ENCODE data around the gene PURA.

Gene PURA

DNA sequence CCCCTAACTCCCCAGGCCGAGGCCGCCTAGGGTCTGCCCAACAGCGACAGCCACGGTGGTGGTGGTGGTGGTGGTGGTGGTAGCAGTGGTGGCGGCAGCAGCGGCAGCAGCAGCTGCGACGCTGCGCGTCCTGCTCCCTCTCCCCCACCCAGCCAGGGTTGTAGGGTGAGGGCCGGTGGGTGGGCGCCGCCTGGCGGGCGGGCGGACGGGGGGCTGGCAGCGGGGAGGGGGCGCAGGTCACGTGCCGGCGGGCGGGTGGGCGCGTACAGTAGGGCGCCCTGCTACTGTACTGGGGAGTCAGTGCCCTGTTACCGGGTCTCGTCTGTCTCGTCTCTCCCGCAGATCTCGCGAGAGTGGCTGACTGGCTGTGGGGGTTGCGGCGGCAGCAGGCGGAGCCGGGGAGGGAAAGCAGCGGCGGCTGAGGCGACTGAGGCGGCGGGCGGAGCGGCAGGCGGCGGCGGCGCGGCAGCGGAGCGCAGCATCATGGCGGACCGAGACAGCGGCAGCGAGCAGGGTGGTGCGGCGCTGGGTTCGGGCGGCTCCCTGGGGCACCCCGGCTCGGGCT lies at the start of gene PURA:
TSS of gene PURA (plus strand) at position 411 of the 565 bp plus-strand sequence. CDS start at position 484, 73 bp downstream.
- DNase-seq (ENCODE audit: low read depth) = peak; percentile 76

DNA sequence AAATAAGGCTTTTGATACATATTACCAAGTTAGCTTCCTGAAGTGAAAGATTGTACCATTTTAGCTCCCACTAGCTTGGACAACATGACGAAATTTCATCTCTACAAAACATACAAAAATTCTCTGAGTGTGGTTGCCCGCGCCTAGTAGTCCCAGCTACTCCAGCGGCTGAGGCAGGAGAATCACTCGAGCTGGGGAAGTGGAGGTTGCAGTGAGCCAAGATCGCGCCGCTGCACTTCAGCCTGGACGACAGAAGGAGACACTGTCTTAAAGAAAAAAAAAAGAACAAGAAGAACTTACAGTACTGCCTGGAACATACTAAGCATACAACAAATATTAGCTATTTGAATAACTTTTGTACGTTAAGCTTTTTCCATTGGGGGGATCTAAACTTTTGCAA lies 41.1 kb upstream of the PURA start:
- no peak for DNase-seq (ENCODE audit: low read depth)

DNA sequence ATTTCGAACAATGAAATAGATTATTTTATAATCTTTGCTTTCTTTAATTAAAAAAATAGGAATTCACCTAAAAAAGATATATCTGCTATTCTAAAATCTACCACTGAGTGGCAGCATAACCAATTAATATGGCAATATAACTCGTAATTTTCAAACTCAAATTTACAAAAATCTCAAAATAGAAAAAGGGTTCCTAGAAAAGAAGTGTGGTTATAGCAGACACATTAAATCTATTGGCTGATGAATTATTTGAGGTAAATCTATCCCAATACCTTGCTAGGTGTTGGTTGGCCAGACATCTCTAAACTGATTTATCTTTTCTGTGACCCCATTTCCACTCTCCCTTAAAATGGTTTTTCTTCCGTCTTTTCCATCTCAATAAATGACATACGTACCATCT lies 40.6 kb upstream of the PURA start:
- peak; percentile 10 for DNase-seq (ENCODE audit: low read depth)

DNA sequence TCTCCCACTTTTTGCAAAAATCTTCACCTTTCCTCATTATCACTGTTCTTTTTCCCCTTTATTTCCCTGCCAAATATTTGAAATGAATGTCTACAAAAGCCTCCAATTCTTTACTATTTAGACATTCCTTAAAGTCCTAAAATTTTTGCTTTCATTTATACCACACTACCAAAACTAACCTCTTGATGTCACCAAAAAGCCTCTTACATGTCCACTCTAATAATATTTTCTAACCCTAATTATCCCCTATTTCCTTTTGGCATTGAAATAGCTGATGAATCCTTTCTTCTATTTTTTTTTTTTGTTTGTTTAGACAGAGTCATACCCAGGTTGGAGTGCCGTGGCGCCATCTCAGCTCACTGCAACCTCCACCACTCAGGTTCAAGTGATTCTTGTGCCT lies 38.5 kb upstream of the PURA start:
- DNase-seq (ENCODE audit: low read depth) = peak; percentile 8

DNA sequence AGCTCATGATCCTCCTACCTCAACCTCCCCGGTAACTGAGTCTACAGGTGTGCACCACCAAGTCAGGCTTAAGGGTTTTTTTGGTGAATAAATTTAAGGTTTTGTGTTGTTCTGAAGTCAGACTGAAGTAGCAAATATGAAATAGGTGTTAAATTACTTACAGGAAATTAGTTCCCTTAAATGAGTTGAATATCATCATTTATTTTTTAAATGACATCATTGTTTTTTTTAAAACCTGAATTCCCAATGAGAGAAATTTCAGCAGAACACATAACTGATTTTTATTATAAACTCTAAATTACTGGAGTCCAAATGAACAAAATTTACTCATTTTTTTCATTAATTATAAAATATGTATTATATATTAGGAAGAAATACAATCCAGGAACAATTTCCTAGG lies 37.8 kb upstream of the PURA start:
- no peak for DNase-seq (ENCODE audit: low read depth)

DNA sequence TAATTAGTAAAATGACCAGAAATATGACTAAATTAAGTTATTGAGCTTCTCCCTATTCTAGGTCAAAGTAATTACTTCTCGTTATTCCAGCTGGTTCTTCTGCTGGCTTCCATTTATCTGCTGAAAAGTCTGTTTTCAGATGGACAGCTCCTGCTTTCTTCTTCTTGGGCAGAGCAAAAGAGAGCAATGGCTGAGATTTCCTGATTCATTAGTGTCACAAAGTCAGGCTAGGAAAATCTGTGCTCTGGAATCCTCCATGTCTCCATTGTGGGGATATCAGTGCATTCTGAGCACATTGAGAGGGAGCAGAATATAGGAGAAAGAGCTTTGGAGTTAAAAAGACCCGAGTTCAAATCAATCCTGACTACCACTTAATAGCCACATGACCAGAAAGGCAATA lies 37.1 kb upstream of the PURA start:
- DNase-seq (ENCODE audit: low read depth) = no peak

DNA sequence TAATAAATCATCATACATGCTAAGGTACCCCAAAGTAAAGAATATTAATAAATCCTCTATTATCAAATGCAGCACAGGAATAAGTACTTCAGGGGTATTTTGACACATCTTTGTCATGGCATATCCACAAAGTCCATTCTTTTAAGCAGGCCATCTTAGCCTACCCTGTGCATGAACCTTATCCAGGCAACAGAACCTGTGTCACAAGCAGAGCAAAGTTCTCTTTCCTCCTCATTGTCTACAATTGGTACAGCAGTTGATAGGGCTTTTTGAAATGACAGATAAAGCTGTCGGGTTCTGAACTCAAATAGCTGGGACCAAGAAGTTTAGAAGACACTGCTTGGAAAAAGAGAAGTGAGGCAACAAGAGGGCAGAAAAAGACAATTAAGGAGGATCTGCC lies 30.8 kb upstream of the PURA start:
- no peak for DNase-seq (ENCODE audit: low read depth)

DNA sequence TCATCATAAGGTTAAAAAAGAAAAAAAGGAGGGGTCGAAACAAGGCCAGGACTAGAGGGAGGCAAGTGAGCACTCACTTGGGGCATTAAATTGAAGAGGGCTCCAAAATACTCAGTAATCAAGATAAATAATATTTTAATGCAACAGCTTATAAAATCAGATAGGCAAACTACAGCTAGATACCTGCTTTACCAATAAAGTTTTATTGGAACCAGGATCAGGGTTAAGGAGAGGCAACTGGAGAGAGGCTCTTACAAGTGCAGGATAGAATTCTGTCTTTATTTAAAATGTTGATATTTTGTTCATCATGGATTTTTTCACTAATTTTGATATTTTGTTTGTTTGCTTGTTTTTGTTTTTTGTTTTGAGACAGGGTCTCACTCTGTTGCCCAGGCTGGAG lies 30.3 kb upstream of the PURA start:
- no peak for DNase-seq (ENCODE audit: low read depth)

DNA sequence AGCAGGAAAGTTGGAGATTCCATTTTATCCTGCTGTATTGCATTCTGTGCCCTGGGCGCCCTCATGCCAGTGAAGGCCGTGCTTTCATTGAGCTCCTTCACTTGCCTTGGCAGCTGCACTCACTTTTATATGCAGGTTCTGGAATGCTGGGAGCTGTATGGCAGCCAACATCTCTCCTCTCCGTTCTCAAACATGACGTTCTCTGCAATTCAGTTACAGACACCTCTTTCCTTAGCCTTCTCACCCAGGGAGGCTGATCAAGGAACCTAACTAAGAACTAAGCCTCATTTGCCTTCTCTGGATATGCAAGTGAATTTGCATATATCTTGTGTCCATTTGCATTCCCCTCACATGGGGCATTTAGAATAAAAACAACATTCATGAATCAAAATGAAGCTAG lies 29.4 kb upstream of the PURA start:
- no peak for DNase-seq (ENCODE audit: low read depth)

DNA sequence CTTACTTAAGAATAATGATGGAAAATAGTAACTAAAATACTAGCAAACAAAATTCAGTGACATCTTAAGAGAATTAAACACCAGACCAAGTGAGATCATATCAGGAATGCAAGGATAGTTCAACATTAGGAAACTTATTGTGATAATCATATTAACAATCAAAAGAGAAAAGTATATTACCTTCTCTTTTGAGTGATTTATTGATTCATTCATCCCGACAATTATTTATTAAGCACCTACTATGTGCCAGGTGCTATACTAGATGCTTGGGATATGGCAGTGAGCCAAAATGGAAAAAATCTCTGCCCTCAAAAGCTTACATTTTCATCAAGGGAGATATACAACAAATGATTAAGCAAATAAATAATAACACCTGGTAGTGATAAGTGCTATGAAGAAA lies 23.7 kb upstream of the PURA start:
- no peak for DNase-seq (ENCODE audit: low read depth)

DNA sequence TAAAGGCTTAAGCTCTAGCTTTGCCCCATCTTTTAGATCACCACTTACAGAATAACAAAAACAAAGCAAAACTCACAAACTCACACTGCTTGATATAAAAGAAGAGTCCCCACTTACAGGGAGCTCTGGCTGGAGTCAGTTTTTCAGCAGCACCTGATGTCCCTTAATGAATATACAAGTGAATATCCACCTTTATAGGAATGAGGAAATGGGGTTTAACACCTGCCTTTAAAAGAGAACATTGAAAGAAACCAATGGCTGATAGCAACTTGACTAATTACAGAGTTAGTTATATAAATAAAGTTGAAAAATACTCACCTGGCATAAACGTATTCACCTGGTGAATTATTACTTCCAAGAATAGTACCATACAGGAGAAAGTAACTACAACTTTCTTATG lies 20.7 kb upstream of the PURA start:
- DNase-seq (ENCODE audit: low read depth) = no peak

DNA sequence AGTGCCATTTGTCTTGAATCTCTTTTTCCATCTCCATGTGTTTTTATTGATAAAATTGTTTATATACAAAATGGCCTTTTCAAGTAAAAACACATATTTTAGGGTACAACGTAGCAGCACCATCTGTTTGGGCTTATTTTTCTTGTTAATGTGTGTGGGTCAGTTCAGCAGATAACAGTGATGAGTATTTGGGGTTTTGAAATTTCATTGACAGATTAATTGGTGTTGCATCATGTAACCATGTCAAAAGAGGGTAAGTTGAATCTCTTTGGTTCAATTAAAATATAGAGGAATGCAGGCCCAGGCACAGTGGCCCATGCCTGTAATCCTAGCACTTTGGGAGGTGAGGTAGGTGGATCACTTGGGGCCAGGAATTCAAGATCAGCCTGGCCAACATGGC lies 20.0 kb upstream of the PURA start:
- no peak for DNase-seq (ENCODE audit: low read depth)

DNA sequence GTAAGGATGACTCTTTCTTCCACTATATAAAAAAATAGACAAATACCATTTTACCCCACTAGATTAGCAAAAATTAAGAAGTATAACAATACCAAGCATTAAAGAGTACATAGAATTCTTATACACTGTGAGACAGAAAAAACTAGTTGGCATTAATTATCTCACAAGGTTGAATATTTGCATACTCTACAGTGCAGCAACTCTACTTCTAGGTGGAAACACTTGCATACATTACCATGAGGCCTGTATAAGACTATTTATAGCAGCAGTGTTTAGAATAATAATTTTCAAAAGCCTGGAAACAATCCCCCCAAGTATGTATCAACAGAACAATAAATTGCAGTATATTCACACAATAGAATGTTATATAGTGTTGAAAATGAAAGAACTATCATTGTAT lies 19.0 kb upstream of the PURA start:
- DNase-seq (ENCODE audit: low read depth) = no peak

DNA sequence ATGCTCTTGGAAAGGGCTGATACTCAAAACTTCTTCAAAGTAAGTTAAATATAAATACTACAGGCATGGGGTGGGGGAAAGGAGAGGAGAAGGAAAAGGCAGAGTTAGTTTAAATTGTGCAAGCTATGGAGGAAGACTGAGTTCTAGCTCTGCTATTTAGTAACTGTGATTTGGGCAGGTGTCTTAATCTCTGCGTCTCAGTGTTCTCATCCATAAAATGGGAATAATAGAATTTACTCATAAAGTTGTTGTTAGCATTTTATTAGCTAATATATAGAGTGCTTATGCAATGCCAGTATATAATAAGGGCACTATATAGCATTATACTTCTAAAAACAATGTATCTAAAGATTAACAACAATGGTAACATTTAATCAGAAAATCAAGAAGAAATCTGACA lies 12.7 kb upstream of the PURA start:
- DNase-seq (ENCODE audit: low read depth) = no peak

DNA sequence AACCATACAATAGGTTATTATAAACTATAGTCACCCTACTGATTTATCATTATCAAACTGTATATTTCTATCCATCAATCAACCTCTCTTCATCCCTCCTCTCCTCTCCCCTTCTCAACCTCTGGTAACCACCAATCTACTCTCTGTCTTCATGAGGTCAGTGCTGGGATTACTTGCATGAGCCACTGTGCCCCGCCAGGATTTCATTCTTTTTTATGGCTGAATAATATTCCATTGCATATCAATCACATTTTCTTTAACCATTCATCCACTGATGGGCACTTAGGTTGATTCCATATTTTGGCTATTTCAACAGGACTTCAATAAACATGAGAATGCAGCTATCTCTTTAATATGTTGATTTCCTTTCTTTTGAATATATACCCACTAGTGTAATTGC lies 10.8 kb upstream of the PURA start:
- no peak for DNase-seq (ENCODE audit: low read depth)

DNA sequence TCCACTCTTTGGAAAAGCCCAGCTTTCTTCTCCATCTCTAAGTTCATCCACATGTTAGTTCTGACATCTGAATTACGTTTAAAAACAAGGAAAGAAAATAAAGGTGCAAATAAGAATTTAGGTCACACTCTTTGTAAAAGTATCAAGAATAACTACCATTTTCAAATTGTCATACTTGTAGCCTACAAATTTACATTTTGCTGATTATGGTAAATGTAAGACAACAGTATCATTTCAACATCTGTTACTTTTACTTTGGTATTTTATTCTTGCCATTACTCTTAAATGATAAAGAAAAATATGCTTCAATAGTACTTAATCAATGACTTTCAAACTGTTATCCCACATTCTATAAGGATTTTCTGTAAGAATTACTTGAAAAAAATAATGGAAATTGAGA lies 9.8 kb upstream of the PURA start:
- no peak for DNase-seq (ENCODE audit: low read depth)

DNA sequence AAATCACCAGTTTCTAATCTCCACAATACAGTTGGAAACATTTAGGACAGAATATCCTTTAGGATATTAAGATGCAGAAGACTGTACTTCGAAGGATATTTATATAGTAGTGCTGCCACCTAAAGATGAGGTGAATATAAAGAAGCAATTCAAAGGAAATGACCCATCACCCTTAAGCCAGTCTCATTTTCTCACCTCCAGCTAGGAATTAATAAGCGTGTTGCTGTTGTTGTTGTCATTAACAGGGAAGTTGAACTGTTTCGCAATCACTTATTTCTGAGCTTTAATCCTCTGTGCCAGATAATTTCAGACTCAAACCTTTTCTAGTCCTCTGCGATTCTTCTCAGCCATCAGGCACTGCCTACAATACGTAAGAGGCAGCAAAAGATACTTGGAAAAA lies 7.8 kb upstream of the PURA start:
- no peak for DNase-seq (ENCODE audit: low read depth)

DNA sequence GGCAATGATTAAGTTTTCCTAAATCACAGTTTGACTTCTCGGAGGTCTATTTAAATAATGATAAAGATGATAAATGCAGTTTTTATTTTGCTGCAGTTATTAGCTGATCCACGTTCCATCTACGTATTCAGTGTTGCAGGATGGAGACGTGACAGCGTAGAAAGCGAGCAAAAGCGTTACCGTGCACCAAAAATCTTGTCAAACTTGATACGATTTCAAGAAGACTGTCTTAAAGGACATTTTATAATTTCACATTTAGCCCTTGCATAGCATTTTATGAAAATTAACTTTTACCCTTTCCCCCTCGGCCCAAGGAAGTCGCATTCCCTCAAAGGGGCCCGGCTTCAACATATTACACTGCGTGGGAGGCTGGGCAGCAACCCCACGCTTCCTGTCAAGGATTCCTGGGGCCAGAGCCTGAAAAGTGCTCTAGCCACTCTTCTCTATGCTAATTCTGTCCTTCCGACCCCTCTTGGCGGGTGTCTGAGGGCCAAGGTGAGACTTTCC lies 7.1 kb upstream of the PURA start:
- no peak for DNase-seq (ENCODE audit: low read depth)

DNA sequence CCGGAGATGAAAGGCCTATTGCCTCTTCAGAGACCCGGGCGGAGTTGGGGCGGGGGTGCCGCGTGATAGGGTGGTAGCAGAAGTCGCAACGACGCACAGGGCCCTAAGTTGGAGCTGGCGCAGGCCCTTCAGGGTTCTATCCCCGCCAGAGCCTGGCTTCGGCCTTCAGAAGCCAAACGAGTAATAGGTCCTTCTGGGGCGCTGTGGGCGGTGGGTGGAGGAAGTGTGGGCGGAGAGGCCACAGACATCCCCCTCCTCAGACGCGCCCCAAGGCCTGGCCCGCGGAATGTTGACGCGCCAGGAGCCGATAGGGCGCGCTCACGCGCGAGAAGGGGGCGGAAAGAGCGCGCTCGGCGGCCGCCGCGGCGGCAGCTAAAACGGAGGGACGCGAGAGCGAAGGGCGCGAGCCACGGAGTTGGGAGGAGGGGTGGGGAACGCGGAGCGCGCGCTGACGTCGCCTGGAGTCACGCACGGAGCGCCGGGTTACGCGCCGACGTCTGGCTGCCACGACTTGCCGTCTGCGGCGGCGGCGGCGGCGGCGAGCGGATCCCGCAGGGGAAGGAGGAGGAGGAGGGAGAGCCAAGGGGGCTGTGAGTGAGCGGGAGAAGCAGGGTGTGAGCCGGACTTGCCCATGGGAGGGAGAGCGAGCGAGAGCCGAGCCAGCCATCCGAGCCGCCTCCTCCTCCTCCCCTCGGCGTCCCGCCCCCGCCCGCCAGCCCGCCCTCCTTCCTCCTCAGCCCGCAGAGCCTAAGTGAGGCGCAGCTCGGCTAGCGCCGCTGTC lies 6.4 kb upstream of the PURA start:
- peak; percentile 72 for DNase-seq (ENCODE audit: low read depth)

DNA sequence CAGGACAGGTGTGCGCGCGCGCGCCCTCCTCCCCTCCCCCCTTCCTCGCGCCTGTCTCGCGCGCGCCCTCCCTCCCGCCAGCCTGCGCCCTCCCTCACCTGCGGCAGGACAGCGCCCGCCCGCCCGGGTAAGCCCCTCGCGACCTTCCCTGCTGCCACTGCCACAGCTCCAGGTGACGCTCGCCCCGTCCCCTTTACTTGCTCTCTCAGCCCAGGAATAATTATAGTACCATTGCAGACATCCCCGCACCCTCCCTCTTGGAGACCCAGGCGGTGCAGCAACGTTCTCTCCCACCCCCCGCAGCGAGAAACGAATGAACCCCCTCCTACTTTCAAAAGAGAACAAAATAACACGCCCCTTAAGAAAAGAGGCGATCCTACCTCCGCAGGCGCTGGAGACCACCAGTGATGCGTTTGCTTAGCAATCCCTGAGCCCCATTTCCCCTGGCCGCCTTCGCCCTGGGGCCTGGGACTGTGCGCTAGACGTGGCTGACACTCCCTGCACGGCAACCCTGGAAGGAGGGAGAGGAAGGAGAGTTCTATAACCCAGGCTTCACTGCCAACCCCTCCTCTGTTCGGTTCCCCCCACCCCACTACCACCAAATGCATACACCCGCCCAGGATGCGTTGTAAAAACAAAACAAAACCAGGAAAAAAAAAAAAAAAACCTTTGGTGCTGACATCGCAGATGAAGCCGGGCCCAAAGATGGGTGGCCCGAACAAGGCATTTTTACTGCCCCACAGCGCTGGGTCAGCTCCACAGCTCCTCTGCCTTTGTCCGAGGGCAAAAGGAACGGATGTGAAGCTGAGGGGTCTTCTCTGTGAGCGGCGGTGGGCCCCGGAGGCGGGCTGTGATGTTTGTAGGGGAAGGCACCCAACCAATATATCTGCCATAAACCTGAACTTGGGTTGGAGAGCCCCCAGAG lies 5.6 kb upstream of the PURA start:
- no peak for DNase-seq (ENCODE audit: low read depth)

DNA sequence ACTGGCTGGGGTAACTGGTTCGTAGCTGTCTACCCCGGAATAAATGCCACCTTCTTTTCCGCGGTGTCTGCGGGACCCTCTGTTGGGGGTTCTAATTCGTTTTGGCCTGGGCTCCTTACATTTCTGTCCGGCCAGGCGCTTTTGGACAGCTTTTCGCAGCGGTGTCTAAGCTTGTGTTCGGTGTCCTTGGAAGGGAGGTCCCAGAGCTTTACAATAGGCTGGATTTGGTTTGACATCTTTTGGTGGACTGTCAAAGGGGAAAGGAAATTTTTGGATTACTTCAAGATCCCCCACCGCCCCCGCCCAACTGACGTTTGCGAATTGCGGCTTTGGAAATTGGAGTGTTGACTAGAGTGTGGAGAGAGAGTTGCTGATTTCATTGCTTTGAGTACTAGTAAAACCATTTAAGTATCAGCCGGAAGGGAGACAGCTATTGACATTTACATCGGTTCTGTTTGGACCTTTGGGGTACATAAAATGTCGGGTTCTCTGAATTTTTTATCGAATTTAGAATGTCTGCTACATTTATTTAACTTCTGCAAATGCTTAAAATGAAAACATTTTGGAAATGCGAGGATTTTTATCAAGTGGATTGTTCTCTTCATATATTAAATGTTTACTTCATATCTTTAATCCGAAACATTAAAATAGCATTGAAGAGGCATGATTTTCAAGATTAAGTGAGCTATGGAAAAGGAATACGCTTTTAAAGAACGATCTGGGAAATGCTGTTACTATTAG lies 4.7 kb upstream of the PURA start:
- DNase-seq (ENCODE audit: low read depth) = no peak

All from HS-5 (cell line).